ENCODE results near the gene IL12RB1.

GRCh38 chr19:18109341-18109732 is 22.6 kb upstream of the IL12RB1 start:
- no peak for TF ChIP-seq CTCF (IDR thresholded peaks at IDR 0.05)
- no peak for TF ChIP-seq POLR2A (IDR thresholded peaks at IDR 0.05)

Data from heart left ventricle (tissue), 13 donors.